ENCODE measurements around the gene VAV3. TPM values are rescaled to one million over a fixed set of nuclear protein-coding genes. Genes with fewer than 3 reads are reported as not detected.

VAV3 gene
- total and polyA plus RNA-seq, 2 of the 8 experiments (the other 6 are each of a cell fraction or from before 2014, with no cell fraction given), result 2.9 to 7.9 TPM

- no peak overlapping the region for H3K4me2 ChIP-seq (ENCODE audit: insufficient read depth in 1 of 2, low read depth in 2 of 2, low read length in 2 of 2)
These were observed 287.3 kb downstream of the VAV3 start for GRCh38 chr1:107677697-107678096.

More at GRCh38 chr1:107677697-107678096, 287.3 kb downstream of the VAV3 start:
- no peak for DNase-seq (ENCODE audit: low read depth in 1 of 2, low spot score in 2 of 2)
- Histone ChIP-seq H3K23me2 (ENCODE audit: low read depth, low read length) (no peaks in the 10 kb centered on the region), H3K27me3 (replicated peaks in 1 of 4; ENCODE audit: control insufficient read depth in 3 of 4, extremely low read depth in 1 of 4, insufficient read depth in 3 of 4, low read length in 3 of 4) (no peaks in the 10 kb centered on the region), H2AFZ (ENCODE audit: low read length) (no peak overlapping the region), H3K4me3 (ENCODE audit: extremely low read depth in 1 of 4, insufficient read depth in 2 of 4, low read depth in 3 of 4, low read length in 4 of 4) (no peak overlapping the region), H2AK5ac (ENCODE audit: low read depth, low read length) (no peak overlapping the region), H4K8ac (ENCODE audit: extremely low read depth, insufficient read depth, low read length) (no peak overlapping the region), H2BK120ac (replicated peaks; ENCODE audit: low read depth, low read length) (no peak overlapping the region), H2BK15ac (ENCODE audit: low read length) (no peak overlapping the region), H3K18ac (ENCODE audit: extremely low read depth, low read length) (no peak overlapping the region), H3K9me3 (ENCODE audit: insufficient read depth in 2 of 2, low read depth in 1 of 2, low read length in 1 of 2) (peaks cover 3 to 5% of the 10 kb centered on the region in 2 experiments; a peak in 2 of 4 replicates), H4K91ac (replicated peaks; ENCODE audit: insufficient read length, low read length) (no peak overlapping the region), H3K4ac (replicated peaks; ENCODE audit: insufficient read length, low read depth, low read length) (no peak overlapping the region), H3K79me2 (ENCODE audit: control insufficient read depth in 1 of 2, insufficient read depth in 2 of 2, low read length in 2 of 2) (no peaks in the 10 kb centered on the region), H3K36me3 (ENCODE audit: control insufficient read depth in 2 of 4, insufficient read depth in 4 of 4, low read length in 3 of 4) (peaks cover 0 to 3% (median 0%) of the 10 kb centered on the region in 4 experiments; a peak in 2 of 8 replicates), H3K23ac (ENCODE audit: insufficient read length) (no peak overlapping the region), H4K5ac (ENCODE audit: insufficient read length, low read depth, low read length) (no peak overlapping the region), H3K4me1 (replicated peaks in 1 of 4; ENCODE audit: control insufficient read depth in 3 of 4, insufficient read depth in 4 of 4, low read length in 3 of 4) (peaks cover 0 to 3% (median 0%) of the 10 kb centered on the region in 4 experiments; a peak in 1 of 7 replicates), H2BK5ac (ENCODE audit: low read depth, low read length) (no peak overlapping the region), H3K79me1 (ENCODE audit: low read depth, low read length) (no peaks in the 10 kb centered on the region), H3K14ac (ENCODE audit: insufficient read length) (no peak overlapping the region), H2BK12ac (ENCODE audit: low read depth, low read length) (no peak overlapping the region), H4K20me1 (replicated peaks in 1 of 2; ENCODE audit: control insufficient read depth in 1 of 2, insufficient read depth in 2 of 2, low read length in 2 of 2) (no peaks in the 10 kb centered on the region), H2BK20ac (ENCODE audit: low read length) (no peak overlapping the region), H3K56ac (replicated peaks; ENCODE audit: insufficient read length, low read depth, low read length) (no peak overlapping the region), H3K27ac (ENCODE audit: low read depth, low read length) (no peak overlapping the region), H3K9ac (replicated peaks in 1 of 4; ENCODE audit: extremely low read depth in 1 of 4, low read depth in 3 of 4, low read length in 3 of 4) (no peak overlapping the region)
- no peak for TF ChIP-seq TAF7 (optimal IDR thresholded peaks at IDR 0.05; ENCODE audit: borderline replicate concordance, low read depth, low read length)
- no peak for TF ChIP-seq ZNF274 (IDR thresholded peaks at IDR 0.05; ENCODE audit: borderline replicate concordance, extremely low read depth, low read length)
- no peak for TF ChIP-seq BCL11A (IDR thresholded peaks at IDR 0.05; ENCODE audit: low read depth in 2 of 2, low read length in 2 of 2)
- TF ChIP-seq RXRA (IDR thresholded peaks at IDR 0.05; ENCODE audit: insufficient read depth, low read depth, low read length), result no peak
- TF ChIP-seq SP1 (IDR thresholded peaks at IDR 0.05; ENCODE audit: low read depth, low read length), result no peak
- POLR2A ChIA-PET (ENCODE audit: partially characterized antibody), result no interaction called here
- CTCF ChIA-PET (ENCODE audit: partially characterized antibody), result no interaction called here
- FAIRE-seq, result no peak
- WGBS, 2 experiments (ENCODE audit: extremely low coverage in 1 of 2, insufficient coverage in 1 of 2, insufficient read length in 1 of 2, insufficient replicate concordance in 2 of 2, low coverage in 1 of 2, low lambda C conversion rate in 2 of 2, missing lambda C conversion rate in 1 of 2), result 75% methylated on average over 3 of the region's 3 CpGs; no CpG with 5 or more reads in 1 of the 2 experiments
